ENCODE results near the gene TDG. TPM values are rescaled to one million over a fixed set of nuclear protein-coding genes. Genes with fewer than 3 reads are reported as not detected.

Gene TDG
- total RNA-seq, 1 experiment from 2014 or later: 38.2 TPM

- no peak overlapping the region for H3K4me3 ChIP-seq (ENCODE audit: low read depth in 2 of 2, low read length in 2 of 2)
Observed at GRCh38 chr12:104023710-104024109, 58.0 kb downstream of the TDG start.

DNA sequence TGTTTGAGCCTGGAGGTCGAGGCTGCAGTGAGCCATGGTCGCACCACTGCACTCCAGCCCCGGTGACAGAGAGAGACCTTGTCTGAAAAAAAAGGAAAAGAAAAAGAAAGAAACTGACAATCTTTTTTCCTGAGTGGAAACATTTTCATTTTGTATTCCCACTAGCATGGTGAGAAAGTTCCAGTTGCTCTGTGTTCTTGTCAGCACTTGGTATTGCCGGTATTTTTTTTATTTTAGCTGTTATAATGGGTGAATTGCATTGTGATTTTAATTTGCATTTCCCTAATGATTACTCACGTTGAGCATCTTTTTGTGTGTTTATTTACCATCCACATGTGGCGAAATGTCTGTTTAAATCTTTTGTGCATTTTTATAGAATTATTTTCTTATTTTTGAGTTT is 58.7 kb downstream of the TDG start:
- no peaks in the 10 kb centered on the region; the same call in 1 of the 2 replicates for H3K27me3 ChIP-seq (ENCODE audit: control insufficient read depth, insufficient read depth, low read length)
- no peaks in the 10 kb centered on the region for H3K4me1 ChIP-seq (ENCODE audit: control insufficient read depth, insufficient read depth, low read length)
- DNase-seq (ENCODE audit: low read depth, low spot score) (no peak), ATAC-seq (no peak)
- TF ChIP-seq SIN3A (IDR thresholded peaks at IDR 0.05; ENCODE audit: borderline replicate concordance, insufficient read depth, low read depth, low read length) (no peak), TCF7L2 (IDR thresholded peaks at IDR 0.05; ENCODE audit: low read depth, low read length) (no peak), POLR2AphosphoS5 (IDR thresholded peaks at IDR 0.05; ENCODE audit: low read depth, low read length) (no peak)
- TF ChIP-seq, protein P1, sequence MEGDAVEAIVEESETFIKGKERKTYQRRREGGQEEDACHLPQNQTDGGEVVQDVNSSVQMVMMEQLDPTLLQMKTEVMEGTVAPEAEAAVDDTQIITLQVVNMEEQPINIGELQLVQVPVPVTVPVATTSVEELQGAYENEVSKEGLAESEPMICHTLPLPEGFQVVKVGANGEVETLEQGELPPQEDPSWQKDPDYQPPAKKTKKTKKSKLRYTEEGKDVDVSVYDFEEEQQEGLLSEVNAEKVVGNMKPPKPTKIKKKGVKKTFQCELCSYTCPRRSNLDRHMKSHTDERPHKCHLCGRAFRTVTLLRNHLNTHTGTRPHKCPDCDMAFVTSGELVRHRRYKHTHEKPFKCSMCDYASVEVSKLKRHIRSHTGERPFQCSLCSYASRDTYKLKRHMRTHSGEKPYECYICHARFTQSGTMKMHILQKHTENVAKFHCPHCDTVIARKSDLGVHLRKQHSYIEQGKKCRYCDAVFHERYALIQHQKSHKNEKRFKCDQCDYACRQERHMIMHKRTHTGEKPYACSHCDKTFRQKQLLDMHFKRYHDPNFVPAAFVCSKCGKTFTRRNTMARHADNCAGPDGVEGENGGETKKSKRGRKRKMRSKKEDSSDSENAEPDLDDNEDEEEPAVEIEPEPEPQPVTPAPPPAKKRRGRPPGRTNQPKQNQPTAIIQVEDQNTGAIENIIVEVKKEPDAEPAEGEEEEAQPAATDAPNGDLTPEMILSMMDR (IDR thresholded peaks at IDR 0.05): no peak
- TF ChIP-seq, protein P2, sequence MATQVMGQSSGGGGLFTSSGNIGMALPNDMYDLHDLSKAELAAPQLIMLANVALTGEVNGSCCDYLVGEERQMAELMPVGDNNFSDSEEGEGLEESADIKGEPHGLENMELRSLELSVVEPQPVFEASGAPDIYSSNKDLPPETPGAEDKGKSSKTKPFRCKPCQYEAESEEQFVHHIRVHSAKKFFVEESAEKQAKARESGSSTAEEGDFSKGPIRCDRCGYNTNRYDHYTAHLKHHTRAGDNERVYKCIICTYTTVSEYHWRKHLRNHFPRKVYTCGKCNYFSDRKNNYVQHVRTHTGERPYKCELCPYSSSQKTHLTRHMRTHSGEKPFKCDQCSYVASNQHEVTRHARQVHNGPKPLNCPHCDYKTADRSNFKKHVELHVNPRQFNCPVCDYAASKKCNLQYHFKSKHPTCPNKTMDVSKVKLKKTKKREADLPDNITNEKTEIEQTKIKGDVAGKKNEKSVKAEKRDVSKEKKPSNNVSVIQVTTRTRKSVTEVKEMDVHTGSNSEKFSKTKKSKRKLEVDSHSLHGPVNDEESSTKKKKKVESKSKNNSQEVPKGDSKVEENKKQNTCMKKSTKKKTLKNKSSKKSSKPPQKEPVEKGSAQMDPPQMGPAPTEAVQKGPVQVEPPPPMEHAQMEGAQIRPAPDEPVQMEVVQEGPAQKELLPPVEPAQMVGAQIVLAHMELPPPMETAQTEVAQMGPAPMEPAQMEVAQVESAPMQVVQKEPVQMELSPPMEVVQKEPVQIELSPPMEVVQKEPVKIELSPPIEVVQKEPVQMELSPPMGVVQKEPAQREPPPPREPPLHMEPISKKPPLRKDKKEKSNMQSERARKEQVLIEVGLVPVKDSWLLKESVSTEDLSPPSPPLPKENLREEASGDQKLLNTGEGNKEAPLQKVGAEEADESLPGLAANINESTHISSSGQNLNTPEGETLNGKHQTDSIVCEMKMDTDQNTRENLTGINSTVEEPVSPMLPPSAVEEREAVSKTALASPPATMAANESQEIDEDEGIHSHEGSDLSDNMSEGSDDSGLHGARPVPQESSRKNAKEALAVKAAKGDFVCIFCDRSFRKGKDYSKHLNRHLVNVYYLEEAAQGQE (IDR thresholded peaks at IDR 0.05; ENCODE audit: insufficient read depth in 1 of 2, low read depth in 2 of 2, low read length in 1 of 2): no peak
- H3K4me3 ChIP-seq (ENCODE audit: low read depth in 2 of 2, low read length in 2 of 2): no peak overlapping the region
- intact Hi-C loops (cut with micrococcal nuclease; ENCODE audit: unreplicated experiment) (no loop called here), in situ Hi-C loops (cut with HindIII; ENCODE audit: low pct_unique_long_range_greater_than_20kb, low sequenced_read_pairs) (no loop called here)
- no TSS peak for BruUV-seq (replicated peaks)
- no peaks in the 10 kb centered on the region for H3K36me3 ChIP-seq (ENCODE audit: control insufficient read depth, insufficient read depth, low read length)
- CTCF ChIA-PET: no interaction called here
- POLR2A ChIA-PET: interaction anchor here (0.6 kb wide), 1 partner anchor 94 kb away, joined by 4 read pairs; the partner anchor contains the start of gene HSP90B1
- peaks cover 3% of the 10 kb centered on the region; the same call in 1 of the 2 replicates for H3K9me3 ChIP-seq (ENCODE audit: control insufficient read depth, insufficient read depth, low read depth, low read length)
- H3K27ac ChIP-seq (ENCODE audit: low read length): no peak overlapping the region

More at GRCh38 chr12:104023710-104024109, 58.0 kb downstream of the TDG start:
- TF ChIP-seq POLR2AphosphoS5 (IDR thresholded peaks at IDR 0.05; ENCODE audit: low read depth, low read length) (no peak), SIN3A (IDR thresholded peaks at IDR 0.05; ENCODE audit: borderline replicate concordance, insufficient read depth, low read depth, low read length) (no peak), TCF7L2 (IDR thresholded peaks at IDR 0.05; ENCODE audit: low read depth, low read length) (no peak)
- TF ChIP-seq, protein P2 (IDR thresholded peaks at IDR 0.05; ENCODE audit: insufficient read depth in 1 of 2, low read depth in 2 of 2, low read length in 1 of 2): no peak
- TF ChIP-seq, protein P1 (IDR thresholded peaks at IDR 0.05): no peak
- no peak for ATAC-seq
- in situ Hi-C loops (cut with HindIII; ENCODE audit: low pct_unique_long_range_greater_than_20kb, low sequenced_read_pairs): no loop called here
- intact Hi-C loops (cut with micrococcal nuclease; ENCODE audit: unreplicated experiment): no loop called here
- ChIA-PET CTCF (no interaction called here), POLR2A (interaction anchor here (0.6 kb wide), 1 partner anchor 94 kb away, joined by 4 read pairs; the partner anchor contains the start of gene HSP90B1)
- no peaks in the 10 kb centered on the region; the same call in 1 of the 2 replicates for H3K27me3 ChIP-seq (ENCODE audit: control insufficient read depth, insufficient read depth, low read length)
- H3K27ac ChIP-seq (ENCODE audit: low read length): no peak overlapping the region
- no peaks in the 10 kb centered on the region for H3K4me1 ChIP-seq (ENCODE audit: control insufficient read depth, insufficient read depth, low read length)
- no peaks in the 10 kb centered on the region for H3K36me3 ChIP-seq (ENCODE audit: control insufficient read depth, insufficient read depth, low read length)
- BruUV-seq (replicated peaks): no TSS peak
- peaks cover 3% of the 10 kb centered on the region; the same call in 1 of the 2 replicates for H3K9me3 ChIP-seq (ENCODE audit: control insufficient read depth, insufficient read depth, low read depth, low read length)
- no peak for DNase-seq (ENCODE audit: low read depth, low spot score)

Measured in Panc1 (cell line).